LNCaP clone FGC (cell line): Measurements from ENCODE around the gene ATP8A2.

Experiments used
- DNase-seq: peaks from one replicate; pipeline ENCODE4 v3.0.0-alpha.2; 2011; ENCODE audit warnings: low read depth
- H3K4me3 ChIP-seq: 2 replicates; pipeline ENCODE4 v1.5.1; 2011; ENCODE audit warnings: mild to moderate bottlenecking, low read depth, low read length, control low read depth
- CTCF ChIP-seq: IDR thresholded peaks from 2 replicates; pipeline ENCODE4 v1.5.1; 2012; ENCODE audit warnings: mild to moderate bottlenecking; ENCODE audit not compliant: control insufficient read depth, insufficient read depth; ENCODE audit errors: extremely low read depth

Gene ATP8A2

DNA sequence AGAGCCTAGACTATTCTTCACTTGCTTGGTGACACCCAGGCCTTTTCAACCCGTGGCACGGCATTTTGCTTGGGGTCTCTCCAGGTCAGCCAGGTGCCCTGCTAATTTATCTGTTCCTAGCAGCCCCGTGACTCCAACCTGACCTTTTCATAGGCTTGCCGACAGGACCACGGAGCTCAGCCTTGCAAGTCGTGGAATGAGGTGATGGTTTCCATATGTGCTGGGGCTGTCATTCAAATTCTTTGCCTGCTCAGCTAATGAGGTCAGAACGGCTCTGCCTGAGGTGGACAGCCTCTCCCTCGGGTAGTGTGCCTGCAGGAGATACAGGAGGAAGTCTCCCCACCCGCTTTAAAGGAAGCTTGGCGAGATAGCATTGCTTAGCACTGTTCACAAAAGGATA is 619.0 kb downstream of the ATP8A2 start:
- no peak overlapping the region for H3K4me3 ChIP-seq
- TF ChIP-seq CTCF: no peak
- DNase-seq: no peak

- no peak for DNase-seq
- TF ChIP-seq CTCF: no peak
- H3K4me3 ChIP-seq: no peak overlapping the region
Observed at GRCh38 chr13:25992076-25992475, 620.3 kb downstream of the ATP8A2 start.

GRCh38 chr13:26007261-26008125 is 635.7 kb downstream of the ATP8A2 start:
- no peak for DNase-seq
- no peak for TF ChIP-seq CTCF
- no peak overlapping the region for H3K4me3 ChIP-seq

DNA sequence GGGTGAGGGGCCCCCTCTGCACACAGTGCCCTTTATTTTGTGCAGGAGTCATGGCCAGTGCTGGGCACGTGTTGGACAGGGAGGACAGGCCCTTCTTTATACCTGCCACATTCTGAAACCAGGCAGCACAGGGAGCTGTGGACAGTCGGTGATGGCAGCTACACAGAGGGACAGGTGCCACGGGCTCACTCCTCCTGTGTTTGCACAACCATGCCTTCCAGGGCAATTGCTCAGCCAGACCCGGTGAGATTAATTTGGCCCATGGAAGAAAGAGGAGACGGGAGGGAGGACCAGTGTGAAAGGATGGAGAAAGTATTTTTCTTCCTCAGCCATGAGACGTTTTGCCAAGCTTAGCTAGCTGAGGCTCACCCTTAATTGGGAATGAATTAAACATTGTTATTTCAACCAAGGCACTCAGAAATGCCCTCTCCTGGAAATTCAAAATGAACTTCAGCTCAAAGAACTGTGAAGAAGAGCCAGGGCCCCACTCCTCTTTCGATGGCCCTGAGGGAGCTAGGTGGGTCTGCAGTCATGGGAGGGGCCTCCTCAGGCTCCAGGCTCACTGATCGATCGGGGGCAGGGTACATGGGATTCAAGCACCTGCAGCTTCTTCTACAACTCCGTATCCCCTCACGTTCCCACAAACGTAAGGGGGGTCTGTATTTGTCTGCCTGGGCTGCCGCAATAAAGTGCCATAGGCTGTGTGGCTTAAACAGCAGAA is 638.9 kb downstream of the ATP8A2 start:
- no peak for DNase-seq
- no peak overlapping the region for H3K4me3 ChIP-seq
- TF ChIP-seq CTCF: no peak

DNA sequence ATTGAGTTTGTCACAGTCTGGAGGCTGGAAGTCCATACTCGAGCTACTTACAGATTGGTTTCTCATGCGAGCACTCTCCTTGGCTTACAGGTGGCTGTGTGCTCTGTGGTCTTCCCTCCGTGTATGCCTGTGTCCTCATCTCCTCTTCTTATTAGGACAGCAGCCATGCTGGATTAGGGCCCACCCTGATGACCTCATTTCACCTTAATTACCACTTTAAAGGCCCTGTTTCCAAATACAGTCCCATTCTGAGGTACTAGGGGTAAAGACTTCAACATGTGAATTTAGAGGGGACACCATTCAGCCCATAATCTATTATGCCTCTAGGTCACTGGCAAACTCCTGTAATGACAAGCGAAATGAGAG is 639.4 kb downstream of the ATP8A2 start:
- no peak overlapping the region for H3K4me3 ChIP-seq
- TF ChIP-seq CTCF: no peak
- DNase-seq: no peak

- TF ChIP-seq CTCF: no peak
- H3K4me3 ChIP-seq: no peak overlapping the region
- DNase-seq: no peak
Observed at GRCh38 chr13:26011996-26012821, 640.4 kb downstream of the ATP8A2 start.
